NCI-H446 treated with DMSO at 0.1 percent for 48 hours (cell line): ENCODE measurements around the gene PLVAP.
"Not testable (repeated sequence)": the region's sequence is repeated elsewhere in the genome, so short reads cannot be mapped to it uniquely, and the experiment has no call there.

ENCODE experiments used
- DNase-seq: peaks from one replicate; lab custom pipeline; 2025; lab: John Stamatoyannopoulos, UW

The PLVAP gene

DNA sequence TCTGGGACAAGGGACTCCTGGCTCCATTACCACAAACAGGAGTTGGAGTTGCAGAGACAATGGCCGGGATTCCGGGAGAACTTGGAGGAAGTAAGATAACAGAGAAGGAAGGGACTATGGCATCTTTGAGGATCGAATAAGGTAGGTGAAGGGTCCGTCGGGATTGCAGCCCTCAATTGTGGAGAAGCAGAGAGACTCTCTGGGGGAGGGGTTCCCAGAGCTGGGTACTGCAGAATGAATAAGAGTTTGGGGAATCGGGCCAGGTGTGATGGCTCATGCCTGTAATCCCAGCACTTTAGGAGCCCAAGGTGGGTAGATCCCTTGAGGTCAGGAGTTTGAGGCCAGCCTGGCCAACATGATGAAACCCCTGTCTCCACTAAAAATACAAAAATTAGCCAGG, 24.5 kb upstream of the PLVAP start:
- DNase-seq, result no peak

DNA sequence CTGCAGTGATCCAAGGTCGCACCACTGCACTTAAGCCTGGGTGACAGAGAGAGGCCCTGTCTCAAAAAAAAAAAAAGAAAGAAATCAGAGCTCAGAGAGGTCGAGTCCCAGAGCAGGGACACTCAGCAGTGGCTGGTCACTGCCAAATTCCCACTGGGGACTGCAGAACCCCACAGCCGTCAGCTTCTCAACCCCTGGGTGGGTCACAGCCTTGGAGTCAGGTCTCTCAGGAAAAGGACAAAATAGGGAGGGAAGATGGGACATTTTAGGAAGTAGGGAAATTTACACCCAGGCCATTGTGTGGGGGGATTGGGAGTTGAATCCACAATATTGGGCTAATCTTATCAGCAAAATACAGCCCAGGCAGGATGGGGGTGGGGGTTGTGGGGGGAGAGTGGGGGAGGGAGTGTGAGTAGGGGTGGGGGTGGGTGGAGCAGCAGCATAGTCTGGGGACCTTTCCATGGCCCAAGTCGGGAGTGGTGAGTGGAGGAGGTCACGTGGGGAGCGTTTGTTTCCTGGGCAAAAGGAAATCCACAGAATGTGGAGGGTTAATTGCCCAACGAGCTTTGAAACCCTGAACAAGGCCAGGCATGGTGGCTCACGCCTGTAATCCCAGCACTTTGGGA, 21.9 kb upstream of the PLVAP start:
- DNase-seq, result no peak

DNA sequence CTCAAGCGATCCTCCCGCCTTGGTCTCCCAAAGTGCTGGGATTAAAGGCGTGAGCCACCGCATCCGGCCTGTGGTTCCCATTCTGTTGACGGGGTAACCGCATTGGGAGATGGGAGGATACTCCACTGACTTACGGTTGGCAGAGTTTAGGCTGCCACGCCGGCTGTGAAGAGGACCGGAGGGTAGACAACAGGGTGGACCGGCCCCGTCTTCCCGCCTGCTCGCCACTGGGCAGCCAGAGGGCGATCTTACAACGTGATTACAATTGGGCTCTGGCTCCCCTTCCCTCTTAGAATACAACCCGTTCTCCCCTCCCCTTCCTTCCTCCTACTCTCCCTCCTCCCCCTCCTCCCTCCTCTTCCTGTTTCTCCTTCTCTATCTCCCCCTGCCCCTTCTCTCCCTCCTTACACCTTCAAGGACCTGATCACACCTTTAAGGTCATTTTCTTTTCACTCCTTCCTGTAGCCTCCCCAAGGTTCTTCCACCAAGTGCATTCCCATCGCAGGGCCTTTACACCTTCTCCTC, 17.8 kb upstream of the PLVAP start:
- peak; percentile 11 for DNase-seq

- DNase-seq, result no peak
These were observed 16.8 kb upstream of the PLVAP start, which contains the start of gene CCDC194 for GRCh38 chr19:17393914-17394313. Gene CCDC194, minus strand, starts transcription at chr19:17394196. Its CDS starts 38 bp downstream, at chr19:17394158.

DNA sequence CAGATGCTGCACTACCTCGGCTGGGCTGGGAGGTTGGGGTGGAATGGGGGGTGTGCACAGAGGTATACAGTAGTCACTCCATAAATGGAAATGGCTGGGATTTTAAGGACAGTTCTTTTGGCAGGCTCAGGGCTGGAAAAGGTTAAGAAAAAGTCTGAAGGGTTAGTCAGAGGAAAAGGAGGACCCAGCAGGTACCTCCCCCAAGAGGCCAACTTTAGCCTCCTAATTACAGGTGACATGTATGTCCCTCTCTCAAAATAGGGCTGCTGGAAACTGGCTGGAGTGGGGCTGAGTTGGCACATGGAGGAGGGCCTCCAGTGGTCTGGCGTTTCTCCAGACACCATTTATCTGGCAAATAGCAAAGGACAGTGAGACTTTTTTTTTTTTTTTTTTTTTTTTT, 15.9 kb upstream of the PLVAP start:
- DNase-seq, result no peak

DNA sequence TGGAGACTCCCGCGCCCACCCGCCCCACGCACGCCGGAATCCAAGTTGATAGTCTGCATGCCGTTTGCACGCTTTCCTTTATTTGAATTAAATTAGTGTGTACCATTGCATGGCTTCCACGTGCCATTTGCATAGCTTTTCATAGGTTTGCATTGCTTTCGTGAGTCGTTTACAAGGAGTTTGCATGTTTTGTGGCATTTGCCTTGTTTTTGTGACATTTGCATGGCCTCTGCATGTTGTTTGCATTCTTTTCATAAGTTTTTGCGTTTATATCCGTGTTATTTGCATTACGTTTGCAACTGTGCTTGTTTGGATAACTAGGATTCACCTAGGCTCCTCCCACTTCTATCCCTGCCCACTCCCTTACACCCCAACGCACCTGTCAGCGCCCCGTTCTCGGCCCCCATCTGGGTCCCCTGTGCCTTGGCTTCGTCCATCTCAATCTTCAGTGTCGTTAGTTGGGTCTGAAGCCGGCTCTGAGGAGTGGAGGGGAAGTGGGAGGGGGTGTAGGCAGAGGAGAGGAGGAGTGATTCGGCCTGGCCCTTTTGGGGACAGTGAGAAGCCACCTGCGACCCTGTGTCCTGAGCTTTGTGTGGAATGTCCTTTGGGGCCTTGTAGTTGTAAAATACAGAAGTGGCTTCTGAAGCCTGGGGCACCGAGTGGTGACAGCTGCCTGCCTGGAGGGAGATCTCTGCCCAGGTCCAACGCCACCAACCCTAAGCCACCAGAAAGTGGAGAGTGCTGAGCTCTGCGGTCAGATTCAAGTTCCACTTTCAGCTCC, 14.4 kb upstream of the PLVAP start:
- no peak for DNase-seq

DNA sequence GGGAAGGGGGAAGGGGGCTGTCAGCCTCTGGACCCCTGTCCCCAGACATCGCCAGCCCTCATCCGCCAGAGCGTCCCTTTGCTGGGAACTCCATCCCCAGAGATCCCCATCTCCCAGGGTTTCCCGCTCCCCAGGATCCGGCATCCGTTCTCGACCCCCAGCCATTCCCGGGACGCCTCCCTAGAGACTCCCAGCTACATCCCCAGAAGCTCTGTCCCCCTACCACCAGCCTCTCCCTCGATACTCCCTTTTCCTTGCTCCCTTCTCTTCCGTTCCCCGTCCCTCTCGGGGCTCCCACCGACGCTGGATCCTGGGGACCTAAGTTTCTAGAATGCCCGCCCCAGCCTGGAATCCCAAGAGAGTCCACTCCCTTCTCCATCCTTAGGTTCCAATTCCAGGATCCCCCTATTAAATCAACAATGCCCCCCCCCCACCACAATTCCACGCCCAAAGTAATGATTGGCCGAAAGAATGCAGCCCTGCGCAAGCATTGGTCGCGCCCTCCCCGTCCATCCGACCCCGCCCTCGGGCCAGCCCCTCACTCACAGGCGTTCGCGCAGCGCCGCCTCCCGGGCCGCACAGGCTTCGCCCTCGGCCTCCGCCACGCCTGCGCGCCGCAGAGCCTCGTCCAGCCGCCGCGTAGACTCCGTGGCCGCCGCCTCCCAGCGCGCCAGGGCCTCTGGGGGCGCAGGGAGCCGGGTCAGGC, 13.7 kb upstream of the PLVAP start:
- peak; percentile 73 for DNase-seq

DNA sequence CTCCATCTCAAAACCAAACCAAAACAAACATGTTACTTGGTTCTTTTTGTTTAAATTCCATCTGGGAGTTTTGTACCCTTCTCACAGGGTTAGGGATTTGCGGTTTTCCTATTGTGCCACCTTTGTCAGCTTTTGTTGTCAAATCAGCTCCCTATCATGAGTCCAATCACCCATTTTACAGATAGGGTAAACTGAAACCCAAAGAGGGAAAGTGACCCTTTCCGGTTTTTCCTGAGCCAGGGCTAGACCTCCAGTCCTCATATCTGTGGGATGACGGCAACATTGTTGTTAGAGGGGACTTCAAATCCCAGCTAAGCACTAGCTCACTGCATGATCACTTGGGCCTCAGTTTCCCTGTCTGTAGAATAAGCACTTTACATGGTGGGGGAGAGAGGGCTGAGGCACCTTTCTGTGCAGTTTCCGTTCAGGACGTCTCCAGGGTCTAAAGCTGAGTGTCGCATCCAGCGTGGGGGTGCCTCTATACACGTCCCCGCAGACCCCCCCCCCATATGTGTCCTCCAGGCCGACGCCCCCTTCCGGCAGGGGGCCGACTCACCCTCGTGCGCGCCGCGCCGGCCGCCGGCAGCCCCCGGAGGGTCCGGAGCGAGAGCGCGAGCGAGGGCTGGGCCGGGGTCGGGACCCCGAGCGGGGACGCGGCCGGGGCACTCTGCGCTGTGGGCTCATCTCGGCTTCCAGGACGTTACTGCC, 13.0 kb upstream of the PLVAP start:
- DNase-seq, result no peak

- DNase-seq, result no peak
These were observed 12.1 kb upstream of the PLVAP start for GRCh38 chr19:17389288-17389687.

DNA sequence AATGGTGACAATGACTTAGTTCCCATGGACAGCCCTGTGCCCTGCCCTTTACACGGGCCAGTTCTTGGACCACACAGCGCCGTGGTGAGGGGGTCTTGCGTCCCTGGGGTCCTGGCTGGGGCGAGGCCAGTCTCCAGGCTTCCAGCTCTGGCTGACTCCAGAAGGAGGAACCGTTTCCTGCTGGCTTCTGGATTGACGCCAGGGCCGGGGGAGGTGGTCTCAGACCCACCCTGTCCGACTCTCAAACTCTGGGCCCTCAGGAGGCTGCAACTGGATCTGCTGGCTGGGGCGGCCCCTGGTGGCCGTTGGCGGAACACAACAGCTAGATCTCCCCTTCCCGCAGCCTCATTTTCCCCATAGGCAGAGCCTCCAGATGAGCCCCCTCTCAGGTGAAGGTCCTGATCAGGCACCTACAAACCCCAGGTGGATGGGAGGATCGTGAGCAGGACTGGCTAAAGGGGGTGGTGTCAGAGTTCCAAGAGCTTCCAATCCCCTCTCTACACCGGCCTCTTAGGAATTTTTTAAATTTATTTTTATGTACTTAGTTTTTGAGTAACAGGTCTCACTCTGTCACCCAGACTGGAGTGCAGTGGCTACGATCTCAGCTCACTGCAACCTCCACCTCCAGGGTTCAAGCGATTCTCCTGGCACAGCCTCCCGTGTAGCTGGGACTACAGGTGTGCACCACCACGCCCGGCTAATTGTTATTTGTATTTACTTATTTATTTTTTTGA, 8.9 kb upstream of the PLVAP start:
- DNase-seq, result no peak

- DNase-seq, result no peak
These were observed 3.4 kb upstream of the PLVAP start for GRCh38 chr19:17380426-17381138.

DNA sequence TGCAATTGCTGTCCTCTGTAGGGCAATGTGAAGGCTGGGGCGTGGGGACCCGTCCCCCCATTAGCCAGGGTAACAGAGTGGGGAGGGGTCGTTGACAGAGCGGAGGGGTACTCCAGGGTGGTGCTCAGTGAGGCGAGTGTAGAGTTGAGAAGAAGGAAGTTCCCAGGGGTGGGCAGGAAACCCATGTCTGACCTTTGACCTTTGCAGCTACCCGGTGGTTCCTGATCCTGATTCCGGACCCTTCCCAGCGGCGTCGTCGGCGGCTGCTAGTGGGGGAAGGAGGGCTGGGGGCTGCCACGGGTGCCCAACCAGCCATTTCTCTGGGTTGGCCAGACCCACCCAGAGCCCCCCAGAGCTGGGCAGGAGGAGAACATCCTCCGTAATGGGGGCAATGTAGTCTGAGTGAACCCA, 2.1 kb upstream of the PLVAP start:
- DNase-seq, result no peak

DNA sequence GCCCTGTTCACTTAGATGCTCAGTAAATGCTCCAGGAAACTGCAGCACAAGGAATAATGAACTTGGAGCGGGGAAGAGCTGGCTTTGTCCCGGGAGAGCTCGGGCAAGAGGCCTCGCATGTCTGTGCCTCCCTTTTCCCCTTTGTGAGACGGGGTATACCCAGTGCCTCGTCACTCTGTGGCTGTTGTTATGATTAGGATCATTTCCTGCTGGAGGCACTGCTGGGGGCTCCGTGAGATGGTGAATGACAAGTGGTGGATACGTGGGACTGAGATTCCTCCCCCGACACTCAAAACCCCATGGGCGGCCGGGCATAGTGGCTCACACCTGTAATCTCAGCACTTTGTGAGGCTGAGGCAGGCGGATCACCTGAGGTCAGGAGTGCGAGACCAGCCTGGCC, 1.1 kb upstream of the PLVAP start:
- no peak for DNase-seq

GRCh38 chr19:17370026-17370587, 7.0 kb downstream of the PLVAP start:
- no peak for DNase-seq

DNA sequence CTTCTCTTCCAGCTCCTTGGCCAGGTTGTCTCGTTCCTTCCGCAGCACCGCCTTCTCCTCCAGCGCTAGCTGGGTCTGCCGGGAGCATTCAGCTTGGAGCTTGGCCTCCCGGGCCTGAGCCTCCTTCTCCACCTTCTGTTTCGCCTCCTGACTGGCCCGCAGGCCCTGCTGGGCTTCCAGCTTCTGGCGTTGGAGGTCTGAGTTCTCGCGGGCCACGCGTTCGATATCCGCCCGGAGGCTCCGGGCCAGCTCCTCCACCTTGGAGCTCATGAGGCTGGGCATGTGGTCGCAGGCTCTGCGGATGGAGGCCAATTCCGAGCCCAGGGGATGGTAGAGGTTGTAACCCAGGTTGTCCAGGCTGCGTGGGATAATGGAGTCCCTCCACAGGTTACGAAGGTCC, 11.8 kb downstream of the PLVAP start:
- no peak for DNase-seq

GRCh38 chr19:17363852-17364605, 13.1 kb downstream of the PLVAP start:
- not testable (repeated sequence) for DNase-seq

DNA sequence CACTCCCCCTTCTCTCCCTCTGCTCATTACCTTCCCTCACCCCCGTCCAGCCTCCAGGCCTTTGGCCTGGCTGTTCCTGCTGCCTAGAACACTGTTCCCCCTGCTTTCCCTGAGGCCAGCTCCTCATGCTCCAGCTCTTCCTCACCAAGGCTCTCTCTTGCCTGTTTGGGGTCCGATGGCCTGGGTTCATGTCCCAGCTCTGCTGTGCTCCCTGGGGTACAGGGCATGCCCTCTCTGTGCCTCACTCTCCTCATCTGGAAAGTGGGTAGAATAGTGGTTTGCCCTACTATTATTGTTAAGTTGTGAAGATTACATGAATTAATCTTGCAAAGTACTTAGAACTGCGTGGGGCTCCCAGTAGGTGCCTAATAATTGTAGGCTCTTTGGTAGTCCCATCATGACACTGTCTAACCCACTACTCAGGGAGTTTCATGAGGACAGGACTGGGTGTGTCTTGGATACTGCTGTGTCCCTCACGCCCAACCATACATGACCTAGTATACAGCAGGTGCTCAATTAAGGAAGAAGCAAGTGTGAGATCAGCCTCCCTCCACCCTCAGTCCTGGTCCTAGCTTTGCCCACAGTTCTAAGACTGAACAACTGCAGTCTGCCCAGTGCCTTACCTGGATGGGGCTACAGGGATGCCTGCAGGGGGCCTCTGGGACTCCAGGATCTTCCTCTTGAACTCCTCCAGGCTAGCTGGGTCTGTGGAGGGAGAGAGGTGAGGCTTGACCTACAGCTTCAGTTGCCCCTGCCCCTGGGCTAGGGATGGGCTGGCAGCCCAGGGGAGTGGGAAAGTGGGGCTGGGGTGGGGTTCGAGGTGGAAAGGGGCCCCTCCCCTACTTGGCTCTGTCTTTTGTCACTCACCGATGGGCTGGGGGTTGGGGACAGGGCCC, 17.0 kb downstream of the PLVAP start:
- no peak for DNase-seq

DNA sequence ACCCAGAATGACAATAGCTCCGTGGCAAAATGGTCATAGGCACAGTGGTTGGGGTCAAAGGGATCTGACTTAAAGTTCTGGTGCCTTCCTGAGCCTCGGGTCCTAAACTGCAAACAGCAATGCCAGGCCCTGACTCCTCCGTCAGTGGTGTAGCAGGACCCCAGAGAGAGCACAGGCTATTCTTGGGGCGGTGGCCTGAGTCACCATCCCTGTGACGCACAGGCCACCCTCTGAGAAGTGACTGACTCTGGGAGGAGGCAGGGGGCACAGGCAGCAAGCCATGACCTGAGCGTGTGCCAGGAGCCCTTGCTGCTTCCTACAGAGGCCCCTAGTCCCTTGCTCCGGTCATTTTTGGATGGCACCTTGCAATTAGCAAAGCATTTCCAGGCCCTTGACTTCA, 18.7 kb downstream of the PLVAP start:
- DNase-seq, result no peak

GRCh38 chr19:17357724-17358123, 19.4 kb downstream of the PLVAP start:
- DNase-seq, result no peak
